CD4-positive, alpha-beta T cell treated with Interleukin-4 for 1 hour (primary cell): ENCODE data around the gene TBC1D2B.

Source experiments
- DNase-seq, 2 donors: peaks; one replicate each; pipeline ENCODE4 v3.0.0-alpha.2; 2020 to 2022

Gene TBC1D2B

GRCh38 chr15:78052001-78052401 lies 25.5 kb downstream of the TBC1D2B start:
- DNase-seq: no peak

GRCh38 chr15:78051596-78051995 lies 25.9 kb downstream of the TBC1D2B start:
- DNase-seq: no peak

DNA sequence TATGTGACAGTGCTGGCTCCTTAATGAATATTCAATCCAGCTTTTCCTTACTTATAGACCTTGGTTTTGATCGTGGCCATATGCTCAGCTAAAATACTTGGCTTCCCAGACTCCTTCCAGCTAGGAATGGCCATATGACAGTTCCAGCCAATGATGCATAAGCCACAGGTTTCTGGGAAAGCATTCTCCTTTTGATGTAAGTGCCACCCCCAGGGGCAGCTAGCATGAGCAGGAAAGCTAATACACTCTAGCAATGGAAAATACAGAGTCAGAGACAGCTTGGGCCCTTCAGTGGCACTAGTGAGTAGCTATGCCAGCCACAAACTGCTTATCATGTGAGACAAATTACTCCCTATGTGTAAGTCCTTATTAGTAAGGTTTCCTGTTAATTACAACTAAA lies 26.7 kb downstream of the TBC1D2B start:
- no peak for DNase-seq

- peak in 1 of 2 donors; percentile 72 for DNase-seq
Observed at GRCh38 chr15:78050441-78050809, 27.1 kb downstream of the TBC1D2B start.

- peak in 1 of 2 donors; percentile 36 for DNase-seq
Observed at GRCh38 chr15:78049691-78050440, 27.6 kb downstream of the TBC1D2B start.

DNA sequence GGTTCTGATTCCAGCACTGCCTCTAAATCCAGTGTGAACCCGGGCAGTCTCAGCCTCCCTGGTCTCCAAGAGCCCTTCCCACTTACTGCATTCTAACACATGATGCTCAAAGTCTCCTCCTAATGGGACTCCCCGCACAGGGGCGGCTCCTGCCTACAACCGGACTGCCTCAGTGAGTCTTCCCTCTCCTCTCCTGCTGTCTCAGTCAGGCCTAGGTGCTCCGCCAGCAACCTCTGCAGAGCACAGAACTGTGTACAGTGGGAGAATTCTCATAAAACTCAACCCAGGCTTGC lies 28.9 kb downstream of the TBC1D2B start:
- DNase-seq: no peak

DNA sequence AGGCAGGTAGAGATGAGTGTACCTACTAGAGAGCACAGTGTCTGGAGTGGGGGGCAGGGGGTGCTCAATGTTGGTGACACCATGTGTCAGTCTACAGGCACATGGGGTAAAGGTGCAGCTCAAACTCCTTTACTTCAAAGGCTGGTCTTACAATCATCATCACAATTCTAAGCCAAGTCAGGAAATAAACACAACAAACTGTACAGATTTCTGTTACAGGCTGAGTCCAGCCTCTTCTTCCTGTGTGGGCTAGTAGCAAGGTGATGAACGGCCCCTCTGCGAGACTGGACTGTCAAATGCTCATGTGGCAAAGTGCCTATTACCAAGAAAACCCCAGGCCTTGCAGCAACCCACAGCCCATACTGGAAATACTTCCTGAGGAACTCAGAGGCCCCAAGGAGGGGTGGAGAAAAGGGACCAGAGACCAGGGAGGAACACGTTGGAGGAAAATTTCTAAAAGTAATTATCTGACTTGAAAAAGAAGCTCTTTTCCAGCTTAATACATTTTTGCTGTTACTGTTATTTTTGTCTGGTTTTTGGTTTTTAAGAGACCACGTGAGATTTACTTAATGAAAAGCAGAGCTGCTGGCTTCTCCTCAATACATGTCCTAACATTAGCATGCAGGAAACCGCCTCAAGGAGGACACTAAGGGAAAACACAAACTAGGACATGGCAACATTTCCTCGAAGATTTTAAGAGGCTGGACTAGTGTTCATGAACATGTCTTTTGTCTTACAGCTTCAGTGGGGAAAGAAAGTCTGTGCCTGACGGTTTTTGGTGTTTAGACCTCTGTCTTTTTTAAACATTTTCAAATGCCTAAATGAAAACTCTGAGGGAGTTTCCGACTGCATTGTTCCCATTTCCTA lies 29.5 kb downstream of the TBC1D2B start:
- peak in 1 of 2 donors; percentile 54 for DNase-seq

DNA sequence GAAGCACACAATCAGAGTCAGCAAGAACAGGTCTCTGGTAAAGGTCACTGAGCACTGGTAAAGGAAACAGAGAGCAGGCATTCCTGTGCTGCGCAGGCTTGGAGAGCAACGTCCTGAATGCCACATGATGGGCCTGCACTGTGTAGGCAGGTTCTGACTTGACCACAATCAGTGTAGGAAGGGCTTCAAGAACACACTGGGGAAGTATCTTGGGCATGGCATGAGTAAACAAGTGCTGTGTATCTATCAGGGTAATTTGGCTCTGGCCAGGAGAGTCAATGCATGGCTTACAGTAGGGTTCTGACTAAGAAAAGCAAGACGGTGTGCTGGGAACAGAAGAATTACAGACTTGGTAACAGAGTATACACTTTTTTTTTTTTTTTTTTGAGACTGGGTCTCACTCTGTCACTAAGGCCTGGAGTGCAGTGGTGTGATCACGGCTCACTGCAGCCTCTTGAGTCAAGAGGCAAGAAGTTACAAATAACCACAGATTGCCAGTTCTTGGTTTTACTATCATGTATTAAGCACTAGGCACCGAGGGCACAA lies 30.6 kb downstream of the TBC1D2B start:
- peak in 1 of 2 donors; percentile 56 for DNase-seq

- no peak for DNase-seq
Observed at GRCh38 chr15:78045189-78045588, 32.3 kb downstream of the TBC1D2B start.

- peak in 1 of 2 donors; percentile 67 for DNase-seq
Observed at GRCh38 chr15:78044407-78045155, 32.9 kb downstream of the TBC1D2B start.

- no peak for DNase-seq
Observed at GRCh38 chr15:78041946-78042345, 35.6 kb downstream of the TBC1D2B start.

DNA sequence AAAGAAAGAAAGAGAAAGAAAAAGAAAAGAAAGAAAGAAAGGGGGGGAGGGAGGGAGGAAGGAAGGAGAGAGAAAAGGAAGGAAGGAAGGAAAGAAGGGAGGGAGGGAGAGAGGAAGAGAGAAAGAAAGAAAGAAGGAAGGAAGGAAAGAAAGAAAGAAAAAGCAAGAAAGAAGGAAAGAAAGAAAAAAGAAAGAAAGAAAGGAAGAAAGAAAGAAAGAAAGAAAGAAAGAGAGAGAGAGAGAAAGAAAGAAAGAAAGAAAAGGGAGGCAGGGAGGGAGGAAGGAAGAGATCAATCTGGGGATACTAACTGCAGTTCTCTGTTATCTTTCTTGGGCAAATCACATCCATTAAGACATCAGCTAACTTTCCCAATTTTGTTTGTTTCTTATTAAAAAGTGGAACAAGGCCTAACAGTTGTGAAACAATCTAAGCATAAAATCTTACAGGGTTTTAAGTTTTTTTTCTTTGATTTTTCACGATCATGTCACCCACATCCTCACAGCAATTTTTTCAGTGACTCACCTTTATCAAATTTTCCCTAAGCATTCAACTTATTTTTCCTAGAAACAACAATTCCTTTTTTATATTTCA lies 36.8 kb downstream of the TBC1D2B start:
- no peak for DNase-seq

DNA sequence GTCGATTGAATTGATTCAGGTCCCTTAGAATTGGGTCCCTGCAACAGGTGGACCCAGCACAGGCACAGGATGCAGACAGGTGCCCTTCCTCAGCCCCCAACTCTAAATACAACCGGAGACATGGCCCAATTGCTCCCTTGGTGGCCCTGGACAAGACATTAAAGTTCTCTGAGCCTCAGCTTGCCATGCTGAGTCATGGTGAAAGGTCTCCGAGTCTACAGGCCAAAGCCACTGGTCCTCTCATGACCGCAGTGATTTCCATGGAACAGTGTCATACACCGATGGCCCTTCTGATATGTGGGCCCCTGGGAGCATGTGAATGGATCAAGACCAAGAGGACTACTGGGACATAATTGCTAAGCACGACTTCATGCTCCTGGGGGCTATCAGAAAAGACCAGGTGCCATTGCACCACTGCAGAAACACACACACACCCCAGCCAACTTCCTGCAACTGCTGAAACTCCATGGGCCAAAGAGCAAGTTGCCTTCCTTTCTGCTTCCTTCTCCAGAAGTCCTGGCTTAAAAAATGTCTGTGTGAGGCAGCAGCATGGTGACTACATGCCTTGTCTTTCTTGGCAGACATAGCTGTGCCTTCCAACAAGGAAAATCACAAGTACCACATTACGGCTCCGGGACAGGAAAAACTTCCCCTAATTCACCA lies 38.8 kb downstream of the TBC1D2B start:
- DNase-seq: no peak

DNA sequence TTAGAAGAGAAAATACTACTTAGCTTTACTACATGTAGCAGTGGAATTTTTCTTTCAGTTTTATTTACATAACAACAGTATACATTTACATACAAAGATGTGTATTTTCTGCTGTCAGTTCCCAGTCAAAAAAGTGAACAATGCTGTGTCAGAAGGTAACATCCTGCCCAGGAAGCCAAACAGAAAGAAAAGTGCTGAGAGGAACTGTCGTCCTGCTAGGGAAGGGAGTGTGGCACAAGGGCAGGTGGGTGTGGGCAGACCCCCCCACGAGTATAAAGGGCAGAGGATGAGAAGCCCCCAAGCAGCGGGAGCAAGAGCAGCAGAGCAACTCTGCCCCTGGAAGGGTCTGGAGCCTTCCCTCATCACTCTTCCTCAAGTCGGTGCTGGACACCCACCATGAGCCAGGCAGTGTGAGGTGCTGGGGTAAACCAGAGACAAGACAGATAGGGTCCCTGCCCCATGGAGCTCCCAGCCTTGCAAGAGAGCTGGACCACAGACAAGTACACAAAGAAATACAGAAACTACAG lies 39.7 kb downstream of the TBC1D2B start:
- peak in 1 of 2 donors; percentile 30 for DNase-seq

- no peak for DNase-seq
Observed at GRCh38 chr15:78037328-78037727, 40.2 kb downstream of the TBC1D2B start.

GRCh38 chr15:78035861-78036476 lies 41.5 kb downstream of the TBC1D2B start:
- no peak for DNase-seq

DNA sequence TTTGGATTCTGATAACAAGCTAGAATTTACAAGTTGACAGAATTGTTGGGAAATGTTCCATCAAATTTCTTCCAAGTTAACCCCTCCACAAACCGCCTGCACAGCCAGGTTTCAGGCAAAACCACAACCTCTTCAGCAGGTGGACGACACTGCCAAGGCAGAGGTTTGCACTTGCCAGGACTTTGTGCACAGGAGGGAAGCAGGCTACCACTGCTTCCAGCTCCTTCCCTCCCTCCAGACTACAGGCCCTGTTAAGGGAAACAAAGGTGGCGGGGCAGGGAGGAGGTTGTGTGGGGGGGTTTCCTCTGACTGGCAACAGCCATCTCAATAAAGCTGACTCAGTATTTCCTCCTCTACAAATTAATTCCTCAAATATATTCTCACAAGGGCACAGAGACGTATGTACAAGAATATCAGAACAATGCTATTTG lies 42.2 kb downstream of the TBC1D2B start:
- peak; percentile 31 to 53 for DNase-seq

- peak; percentile 63 to 75 for DNase-seq
Observed at GRCh38 chr15:78034495-78035191, 42.9 kb downstream of the TBC1D2B start.

GRCh38 chr15:78033864-78034263 lies 43.6 kb downstream of the TBC1D2B start:
- peak; percentile 60 to 76 for DNase-seq

DNA sequence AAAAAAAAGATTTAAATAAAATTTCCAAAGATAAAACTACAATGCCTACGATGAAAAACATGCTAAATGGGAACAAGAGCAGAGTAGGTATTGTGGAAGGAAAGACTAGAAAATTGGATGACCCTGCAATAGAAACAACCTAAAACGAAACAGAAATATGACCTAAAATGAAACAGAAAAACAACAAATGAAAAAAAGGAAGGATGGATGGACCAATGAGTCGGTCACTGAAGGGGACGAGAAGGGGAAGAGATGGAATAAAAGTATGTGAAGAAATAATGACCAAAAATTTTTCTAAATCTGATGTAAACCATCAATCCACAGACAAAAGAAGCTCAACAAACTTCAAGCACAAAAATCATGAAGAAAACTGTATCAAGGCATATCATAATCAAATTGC lies 44.8 kb downstream of the TBC1D2B start:
- DNase-seq: peak in 1 of 2 donors; percentile 25

- DNase-seq: no peak
Observed at GRCh38 chr15:78024883-78025282, 52.6 kb downstream of the TBC1D2B start.
